NCI-H2107 treated with DMSO at 0.1 percent for 48 hours (cell line): ENCODE data around the gene QRICH2.
"Not testable (repeated sequence)": the region's sequence is repeated elsewhere in the genome, so short reads cannot be mapped to it uniquely, and the experiment has no call there.

Experiments used
- DNase-seq: peaks from one replicate; lab custom pipeline; 2025; ENCODE audit not compliant: unreplicated experiment; lab: John Stamatoyannopoulos, UW

QRICH2 gene

GRCh38 chr17:76333673-76334505 lies 25.8 kb upstream of the QRICH2 start:
- DNase-seq, result no peak

- no peak for DNase-seq
Observed at GRCh38 chr17:76331083-76331482, 23.0 kb upstream of the QRICH2 start.

- no peak for DNase-seq
Observed at GRCh38 chr17:76329664-76330063, 21.6 kb upstream of the QRICH2 start.

- DNase-seq, result no peak
Observed at GRCh38 chr17:76327696-76328095, 19.6 kb upstream of the QRICH2 start.

GRCh38 chr17:76326306-76326705 lies 18.2 kb upstream of the QRICH2 start:
- DNase-seq, result no peak

- no peak for DNase-seq
Observed at GRCh38 chr17:76318586-76318985, 10.5 kb upstream of the QRICH2 start.

GRCh38 chr17:76317535-76317934 lies 9.5 kb upstream of the QRICH2 start:
- DNase-seq, result no peak

- DNase-seq, result no peak
Observed at GRCh38 chr17:76314392-76315227, 6.5 kb upstream of the QRICH2 start.

- no peak for DNase-seq
Observed at GRCh38 chr17:76312735-76313134, 4.7 kb upstream of the QRICH2 start.

- DNase-seq, result no peak
Observed at GRCh38 chr17:76309461-76309860, 1.4 kb upstream of the QRICH2 start.

- DNase-seq, result no peak
Observed at GRCh38 chr17:76307299-76307965, 644 bp downstream of the QRICH2 start.

- DNase-seq, result not testable (repeated sequence)
Observed at GRCh38 chr17:76305135-76305454, 3.0 kb downstream of the QRICH2 start.

GRCh38 chr17:76304226-76305134 lies 3.6 kb downstream of the QRICH2 start:
- DNase-seq, result no peak

GRCh38 chr17:76297436-76297835 lies 10.6 kb downstream of the QRICH2 start:
- DNase-seq, result no peak

- DNase-seq, result no peak
Observed at GRCh38 chr17:76296889-76297288, 11.2 kb downstream of the QRICH2 start.

- DNase-seq, result no peak
Observed at GRCh38 chr17:76296186-76296585, 11.9 kb downstream of the QRICH2 start.

GRCh38 chr17:76293106-76293505 lies 15.0 kb downstream of the QRICH2 start:
- DNase-seq, result no peak

GRCh38 chr17:76292567-76292966 lies 15.5 kb downstream of the QRICH2 start:
- no peak for DNase-seq

GRCh38 chr17:76281573-76282371 lies 26.3 kb downstream of the QRICH2 start:
- no peak for DNase-seq

GRCh38 chr17:76280650-76281049 lies 27.4 kb downstream of the QRICH2 start:
- no peak for DNase-seq
